Fibroblast of lung (primary cell): ENCODE results near the gene DNAJC1. TPM values are rescaled to one million over a fixed set of nuclear protein-coding genes. Genes with fewer than 3 reads are reported as not detected.

Experiments used
- DNase-seq, 2 donors: peaks; one replicate each; pipeline versions ENCODE4 v3.0.0 to v3.0.0-alpha.2; 2010; ENCODE audit warnings: low read depth in 2 of 2
- H2AFZ ChIP-seq: 2 replicates; pipeline ENCODE4 v1.5.1; 2012; ENCODE audit warnings: low read length, control low read depth, inconsistent platforms
- H3K27ac ChIP-seq: 2 replicates; pipeline ENCODE4 v1.5.1; 2011; ENCODE audit warnings: low read length, control low read depth; ENCODE audit not compliant: insufficient read depth
- H3K27me3 ChIP-seq: 2 replicates; pipeline ENCODE4 v1.5.1; 2011; ENCODE audit warnings: mild to moderate bottlenecking, low read length; ENCODE audit not compliant: control insufficient read depth, insufficient read depth
- H3K36me3 ChIP-seq: 2 replicates; pipeline ENCODE4 v1.5.1; 2011; ENCODE audit warnings: low read length; ENCODE audit not compliant: control insufficient read depth, insufficient read depth
- H3K4me1 ChIP-seq: 2 replicates; pipeline ENCODE4 v1.5.1; 2011; ENCODE audit warnings: low read length; ENCODE audit not compliant: control insufficient read depth, insufficient read depth; ENCODE audit errors: extremely low read depth
- H3K4me2 ChIP-seq: 2 replicates; pipeline ENCODE4 v1.5.1; 2011; ENCODE audit warnings: low read length, control low read depth; ENCODE audit not compliant: insufficient read depth; ENCODE audit errors: extremely low read depth
- H3K4me3 ChIP-seq, 4 experiments: fragments of 200-600 bp in 1 of 4; sonication (generic) in 1 of 4; replicated peaks in 1 of 4; 2 replicates each; pipeline ENCODE4 v1.5.1; 2011 to 2016; ENCODE audit warnings: low read length in 4 of 4, low read depth in 3 of 4, mild to moderate bottlenecking in 3 of 4, control low read depth in 2 of 4, inconsistent platforms in 1 of 4, mixed read lengths in 1 of 4; ENCODE audit not compliant: insufficient read depth in 1 of 4; ENCODE audit errors: control extremely low read depth in 1 of 4
- H3K79me2 ChIP-seq: 2 replicates; pipeline ENCODE4 v1.5.1; 2012; ENCODE audit warnings: mild to moderate bottlenecking, low read length, inconsistent platforms; ENCODE audit not compliant: control insufficient read depth, insufficient read depth
- H3K9ac ChIP-seq: 2 replicates; pipeline ENCODE4 v1.5.1; 2011; ENCODE audit warnings: mild to moderate bottlenecking, low read length, control low read depth; ENCODE audit not compliant: insufficient read depth
- H3K9me3 ChIP-seq: 2 replicates; pipeline ENCODE4 v1.5.1; 2012; ENCODE audit warnings: low read depth, low read length; ENCODE audit not compliant: control insufficient read depth, insufficient read depth
- H4K20me1 ChIP-seq: 2 replicates; pipeline ENCODE4 v1.5.1; 2011; ENCODE audit warnings: low read length; ENCODE audit not compliant: control insufficient read depth, insufficient read depth; ENCODE audit errors: extremely low read depth
- CTCF ChIP-seq, 2 donors: IDR thresholded peaks in 1 of 2; conservative IDR thresholded peaks in 1 of 2; 1 replicate in 1 of 2; 2 replicates in 1 of 2; pipeline ENCODE4 v1.5.1; 2011 to 2012; ENCODE audit warnings: low read length in 2 of 2, control low read depth in 1 of 2, inconsistent platforms in 1 of 2, low read depth in 1 of 2, mild to moderate bottlenecking in 1 of 2
- EZH2 ChIP-seq: IDR thresholded peaks from 2 replicates; pipeline ENCODE4 v1.5.1; 2012; ENCODE audit warnings: low read length, control low read depth, mild to moderate bottlenecking; ENCODE audit errors: missing control alignments
- polyA plus RNA-seq, 2 donors: library from polyadenylated mRNA; depleted of rRNA in 1 of 2; stranded (reverse) in 1 of 2; unstranded in 1 of 2; fragments of >200 nt; gene quantifications; 2 replicates each; pipeline ENCODE4 v1.2.1, GENCODE V29; 2011 to 2012; ENCODE audit warnings: missing spikeins in 1 of 2
- total RNA-seq: library from RNA; depleted of rRNA; stranded (reverse); fragments of >200 nt; gene quantifications from 2 replicates; pipeline ENCODE4 v1.2.1, GENCODE V29; 2014

DNAJC1 gene
- total and polyA plus RNA-seq, 2 donors (not counting 1 experiment from before 2014, with no cell fraction given) = 27.7 to 46.2 TPM

DNA sequence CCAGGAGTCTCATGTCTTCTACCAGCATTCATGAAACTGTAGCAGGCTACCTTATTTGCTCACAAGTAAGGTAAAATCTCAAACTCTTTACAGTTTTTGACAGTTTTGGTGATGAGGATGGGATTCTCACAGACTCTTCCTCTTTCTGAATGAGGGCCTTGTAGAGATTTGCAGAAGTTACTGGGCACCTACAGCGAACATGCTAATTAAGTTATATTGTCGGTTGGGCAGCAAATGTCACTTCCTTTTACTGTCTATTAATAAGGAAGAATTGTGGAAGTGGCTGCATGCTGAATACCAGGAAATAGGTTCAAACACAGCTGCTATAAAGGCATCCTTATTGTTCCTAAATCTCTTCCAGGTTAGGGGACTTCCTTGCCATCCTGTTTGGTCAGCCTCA lies 189.6 kb downstream of the DNAJC1 start:
- Histone ChIP-seq H3K4me1 (no peaks in the 10 kb centered on the region), H3K4me2 (no peak overlapping the region), H3K27ac (no peak overlapping the region), H3K9ac (no peak overlapping the region), H4K20me1 (no peaks in the 10 kb centered on the region), H3K4me3 (no peak overlapping the region), H3K9me3 (no peaks in the 10 kb centered on the region), H2AFZ (no peak overlapping the region), H3K36me3 (no peaks in the 10 kb centered on the region), H3K27me3 (no peaks in the 10 kb centered on the region), H3K79me2 (no peaks in the 10 kb centered on the region)
- TF ChIP-seq EZH2 (no peak), CTCF (conservative IDR thresholded peaks at IDR 0.05 in 1 of 2, IDR thresholded peaks at IDR 0.05 in 1 of 2; ENCODE audit: low read depth in 1 of 2, low read length in 2 of 2) (no peak)
- DNase-seq = no peak

GRCh38 chr10:21811245-21811585 lies 192.3 kb downstream of the DNAJC1 start:
- Histone ChIP-seq H3K27ac (no peak overlapping the region), H3K27me3 (no peaks in the 10 kb centered on the region), H3K4me1 (no peaks in the 10 kb centered on the region), H3K9me3 (no peaks in the 10 kb centered on the region), H3K4me3 (no peak overlapping the region), H3K36me3 (no peaks in the 10 kb centered on the region), H2AFZ (no peak overlapping the region), H3K79me2 (no peaks in the 10 kb centered on the region), H3K4me2 (no peak overlapping the region), H4K20me1 (no peaks in the 10 kb centered on the region), H3K9ac (no peak overlapping the region)
- DNase-seq = peak in 1 of 2 donors; percentile 63
- TF ChIP-seq EZH2 (no peak), CTCF (conservative IDR thresholded peaks at IDR 0.05 in 1 of 2, IDR thresholded peaks at IDR 0.05 in 1 of 2; ENCODE audit: low read depth in 1 of 2, low read length in 2 of 2) (no peak)

DNA sequence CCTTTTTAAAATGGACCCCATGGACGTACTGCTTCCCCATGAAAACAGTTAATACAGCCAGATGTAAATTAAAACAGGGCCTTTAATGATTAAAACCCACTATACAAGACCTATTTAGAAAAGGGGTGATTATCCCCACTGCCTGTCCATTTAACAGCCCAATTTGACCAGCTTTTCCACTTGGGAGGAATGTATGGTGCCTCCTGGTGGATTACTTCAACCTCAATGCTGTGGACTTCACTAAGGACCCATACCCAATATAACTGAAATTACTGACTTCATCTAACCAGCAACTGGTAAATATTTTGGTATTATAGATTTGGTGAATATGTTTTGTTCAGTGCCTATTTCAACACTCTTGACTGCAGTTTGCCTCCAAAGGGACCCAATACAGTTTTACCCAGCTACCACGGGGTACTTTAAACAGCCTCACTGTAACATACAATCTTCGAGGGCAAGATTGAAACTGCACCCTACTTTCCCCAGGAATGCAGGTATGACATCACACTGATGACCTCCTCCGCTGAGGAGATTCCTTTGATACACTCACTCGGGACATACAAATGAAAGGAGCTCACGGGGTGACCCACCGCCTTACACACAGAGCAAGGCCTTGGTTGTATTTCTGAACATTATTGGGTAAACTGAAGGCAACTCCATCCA lies 192.8 kb downstream of the DNAJC1 start:
- H3K4me1 ChIP-seq = no peaks in the 10 kb centered on the region

More for the DNA sequence above, 192.8 kb downstream of the DNAJC1 start:
- Histone ChIP-seq H3K4me3 (no peak overlapping the region), H3K27ac (no peak overlapping the region), H3K9ac (no peak overlapping the region), H4K20me1 (no peaks in the 10 kb centered on the region), H3K4me2 (no peak overlapping the region), H3K27me3 (no peaks in the 10 kb centered on the region), H3K36me3 (no peaks in the 10 kb centered on the region), H2AFZ (no peak overlapping the region), H3K79me2 (no peaks in the 10 kb centered on the region), H3K9me3 (no peaks in the 10 kb centered on the region)
- DNase-seq = peak in 1 of 2 donors; percentile 42
- no peak for TF ChIP-seq CTCF (conservative IDR thresholded peaks at IDR 0.05 in 1 of 2, IDR thresholded peaks at IDR 0.05 in 1 of 2; ENCODE audit: low read depth in 1 of 2, low read length in 2 of 2)
- TF ChIP-seq EZH2 = no peak
